Stimulated activated CD4-positive, alpha-beta T cell treated with anti-CD3 and anti-CD28 coated beads, Interleukin-15, amount 100 ng/mL, for 24 hours (primary cell): Measurements from ENCODE around the gene DEFB127.
"Not testable (repeated sequence)": the region's sequence is repeated elsewhere in the genome, so short reads cannot be mapped to it uniquely, and the experiment has no call there.

Source experiments
- DNase-seq: peaks from one replicate; pipeline ENCODE4 v3.0.0-alpha.2; 2020

Gene DEFB127

GRCh38 chr20:157154-157553 is at the start of gene DEFB127:
Gene DEFB127 (plus strand): TSS chr20:157454. CDS start chr20:157545, 91 bp downstream.
- no peak for DNase-seq

GRCh38 chr20:112396-112795 is 44.9 kb upstream of the DEFB127 start:
- no peak for DNase-seq

- DNase-seq, result no peak
Measured at GRCh38 chr20:117518-117917, 39.7 kb upstream of the DEFB127 start.

GRCh38 chr20:129786-130323 is 27.4 kb upstream of the DEFB127 start:
- DNase-seq, result not testable (repeated sequence)

GRCh38 chr20:137668-138490 is 19.4 kb upstream of the DEFB127 start:
- peak; percentile 27 for DNase-seq

- no peak for DNase-seq
Measured at GRCh38 chr20:142290-142689, 15.0 kb upstream of the DEFB127 start, which contains the start of gene DEFB126. Gene DEFB126 (plus strand): TSS chr20:142590. CDS start chr20:142629, 39 bp downstream.

GRCh38 chr20:145877-146276 is 11.4 kb upstream of the DEFB127 start:
- no peak for DNase-seq

- DNase-seq, result no peak
Measured at GRCh38 chr20:152131-152530, 5.1 kb upstream of the DEFB127 start.

- no peak for DNase-seq
Measured at GRCh38 chr20:164618-165017, 7.4 kb downstream of the DEFB127 start.

GRCh38 chr20:168876-169275 is 11.6 kb downstream of the DEFB127 start:
- DNase-seq, result no peak

- no peak for DNase-seq
Measured at GRCh38 chr20:184288-184687, 27.0 kb downstream of the DEFB127 start.

GRCh38 chr20:187733-188132 is 30.5 kb downstream of the DEFB127 start:
- DNase-seq, result no peak

GRCh38 chr20:189611-190010 is 32.4 kb downstream of the DEFB127 start, which contains the start of gene DEFB128:
Gene DEFB128 (minus strand): TSS chr20:189711. CDS start chr20:189623, 88 bp downstream.
- DNase-seq, result no peak

- no peak for DNase-seq
Measured at GRCh38 chr20:198225-198624, 41.0 kb downstream of the DEFB127 start.

GRCh38 chr20:199996-200395 is 42.7 kb downstream of the DEFB127 start:
- no peak for DNase-seq

GRCh38 chr20:203630-204029 is 46.4 kb downstream of the DEFB127 start:
- not testable (repeated sequence) for DNase-seq
